Upper lobe of right lung (tissue), 1 donor: Measurements from ENCODE around the gene TEX54. TPM values are rescaled to one million over a fixed set of nuclear protein-coding genes. Genes with fewer than 3 reads are reported as not detected.
"Not testable (repeated sequence)": the region's sequence is repeated elsewhere in the genome, so short reads cannot be mapped to it uniquely, and the experiment has no call there.

Source experiments
- ATAC-seq: fragments of 200-7000 bp; cut with Tn5 transposase; one replicate; pipeline ENCODE4 v1.9.1; 2020; ENCODE audit warnings: mild to moderate bottlenecking, moderate library complexity
- DNase-seq: peaks from one replicate; pipeline ENCODE4 v3.0.0-alpha.2; 2020
- H3K27ac ChIP-seq: fragments of 200-600 bp; one replicate; pipeline ENCODE4 v1.8.0; 2022
- H3K27me3 ChIP-seq: fragments of 200-600 bp; one replicate; pipeline ENCODE4 v1.8.0; 2022; ENCODE audit warnings: mild to moderate bottlenecking
- H3K36me3 ChIP-seq: fragments of 200-600 bp; one replicate; pipeline ENCODE4 v1.8.0; 2022
- H3K4me1 ChIP-seq: fragments of 200-600 bp; one replicate; pipeline ENCODE4 v1.8.0; 2022
- H3K4me3 ChIP-seq: fragments of 200-600 bp; one replicate; pipeline ENCODE4 v1.8.0; 2022; ENCODE audit warnings: mild to moderate bottlenecking
- H3K9me3 ChIP-seq: fragments of 200-600 bp; one replicate; pipeline ENCODE4 v1.8.0; 2022
- intact Hi-C: fragments of 100-400 bp; cut with DNase I; formaldehyde crosslinking; loops from one replicate; pipeline ENCODE4 v1.11.0; 2022
- total RNA-seq: library from RNA; stranded (reverse); fragmentation: NEBNext Ultra II Directional; extraction: Animal tissue kit (Norgen Biotek cat#: 25700); gene quantifications from one replicate; pipeline ENCODE4 v1.2.1, GENCODE V29; 2021
- TF ChIP-seq, protein P1 (sequence below): fragments of 200-600 bp; IDR thresholded peaks from one replicate; pipeline ENCODE4 v1.8.0; 2022; ENCODE audit warnings: antibody characterized with exemption
- donor health status: DM: no; HTN: yes; CAD: no; lungs with severe emphysema.

The TEX54 gene
- total RNA-seq, 1 donor from 2014 or later = not detected

DNA sequence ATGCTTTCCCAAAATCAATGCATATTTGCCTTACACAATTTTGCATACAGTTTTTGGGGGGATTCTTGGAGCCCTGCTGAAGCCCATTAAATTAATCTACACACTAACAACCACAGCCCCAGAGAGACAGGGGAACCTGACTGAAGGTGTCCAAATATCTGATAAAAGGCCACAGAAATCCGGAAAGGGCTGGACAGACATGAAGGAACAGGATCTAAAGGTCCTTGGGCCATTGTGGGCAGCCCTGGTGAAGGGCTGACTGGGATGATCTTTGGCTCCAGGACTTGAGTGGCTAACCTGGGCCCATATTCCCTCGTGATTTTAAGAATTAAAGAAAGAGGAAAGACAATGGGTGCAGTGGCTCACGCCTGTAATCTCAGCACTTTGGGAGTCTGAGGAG, 13.5 kb upstream of the TEX54 start:
- Histone ChIP-seq H3K27ac (no peak overlapping the region), H3K9me3 (no peaks in the 10 kb centered on the region), H3K36me3 (no peaks in the 10 kb centered on the region), H3K27me3 (no peaks in the 10 kb centered on the region), H3K4me1 (peaks cover 9% of the 10 kb centered on the region), H3K4me3 (no peak overlapping the region)
- TF ChIP-seq, protein P1, sequence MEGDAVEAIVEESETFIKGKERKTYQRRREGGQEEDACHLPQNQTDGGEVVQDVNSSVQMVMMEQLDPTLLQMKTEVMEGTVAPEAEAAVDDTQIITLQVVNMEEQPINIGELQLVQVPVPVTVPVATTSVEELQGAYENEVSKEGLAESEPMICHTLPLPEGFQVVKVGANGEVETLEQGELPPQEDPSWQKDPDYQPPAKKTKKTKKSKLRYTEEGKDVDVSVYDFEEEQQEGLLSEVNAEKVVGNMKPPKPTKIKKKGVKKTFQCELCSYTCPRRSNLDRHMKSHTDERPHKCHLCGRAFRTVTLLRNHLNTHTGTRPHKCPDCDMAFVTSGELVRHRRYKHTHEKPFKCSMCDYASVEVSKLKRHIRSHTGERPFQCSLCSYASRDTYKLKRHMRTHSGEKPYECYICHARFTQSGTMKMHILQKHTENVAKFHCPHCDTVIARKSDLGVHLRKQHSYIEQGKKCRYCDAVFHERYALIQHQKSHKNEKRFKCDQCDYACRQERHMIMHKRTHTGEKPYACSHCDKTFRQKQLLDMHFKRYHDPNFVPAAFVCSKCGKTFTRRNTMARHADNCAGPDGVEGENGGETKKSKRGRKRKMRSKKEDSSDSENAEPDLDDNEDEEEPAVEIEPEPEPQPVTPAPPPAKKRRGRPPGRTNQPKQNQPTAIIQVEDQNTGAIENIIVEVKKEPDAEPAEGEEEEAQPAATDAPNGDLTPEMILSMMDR = no peak
- ATAC-seq (no peak), DNase-seq (no peak)
- intact Hi-C loops = no loop called here

DNA sequence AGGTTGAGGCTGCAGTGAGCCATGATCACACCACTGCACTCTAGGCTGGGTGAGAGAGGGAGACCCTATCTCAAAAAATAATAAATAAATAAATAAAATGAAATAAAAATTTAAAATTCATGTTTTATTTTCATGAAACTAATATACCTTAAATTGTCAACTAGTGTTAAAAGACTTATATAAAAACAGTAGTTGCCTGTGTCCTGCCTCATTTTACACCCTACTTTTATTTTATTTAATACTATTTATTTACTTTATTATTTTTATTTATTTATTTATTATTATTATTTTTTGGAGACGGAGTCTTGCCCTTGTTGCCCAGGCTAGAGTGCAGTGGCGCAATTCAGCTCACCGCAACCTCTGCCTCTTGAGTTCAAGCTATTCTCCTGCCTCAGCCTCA, 11.5 kb upstream of the TEX54 start:
- DNase-seq = no peak
- no peak for ATAC-seq
- Histone ChIP-seq H3K4me3 (no peak overlapping the region), H3K27ac (no peak overlapping the region), H3K27me3 (no peaks in the 10 kb centered on the region), H3K36me3 (no peaks in the 10 kb centered on the region), H3K4me1 (peaks cover 9% of the 10 kb centered on the region), H3K9me3 (no peaks in the 10 kb centered on the region)
- TF ChIP-seq, protein P1 = no peak
- intact Hi-C loops = no loop called here

DNA sequence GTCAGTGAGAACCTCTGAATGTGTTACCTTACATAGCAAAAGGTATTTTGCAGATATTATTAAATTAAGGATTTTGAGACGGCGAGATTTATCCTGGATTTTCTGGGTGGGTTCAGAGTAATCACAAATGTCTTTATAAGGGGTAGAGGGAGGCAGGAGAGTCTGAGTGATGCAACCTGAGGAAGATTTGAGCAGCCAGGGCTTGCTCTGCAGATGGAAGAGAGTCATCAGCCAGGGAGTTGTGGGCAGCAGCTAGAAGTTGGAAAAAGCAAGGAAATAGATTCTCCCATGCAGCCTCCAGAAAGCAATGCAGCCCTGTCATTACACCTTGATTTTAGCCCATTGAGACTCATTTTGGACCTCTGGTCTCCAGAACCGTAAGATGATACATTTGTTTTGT, 10.8 kb upstream of the TEX54 start:
- Histone ChIP-seq H3K27ac (no peak overlapping the region), H3K9me3 (no peaks in the 10 kb centered on the region), H3K4me1 (peaks cover 13% of the 10 kb centered on the region), H3K4me3 (no peak overlapping the region), H3K27me3 (no peaks in the 10 kb centered on the region), H3K36me3 (no peaks in the 10 kb centered on the region)
- intact Hi-C loops = no loop called here
- DNase-seq (no peak), ATAC-seq (no peak)
- TF ChIP-seq, protein P1 = no peak

DNA sequence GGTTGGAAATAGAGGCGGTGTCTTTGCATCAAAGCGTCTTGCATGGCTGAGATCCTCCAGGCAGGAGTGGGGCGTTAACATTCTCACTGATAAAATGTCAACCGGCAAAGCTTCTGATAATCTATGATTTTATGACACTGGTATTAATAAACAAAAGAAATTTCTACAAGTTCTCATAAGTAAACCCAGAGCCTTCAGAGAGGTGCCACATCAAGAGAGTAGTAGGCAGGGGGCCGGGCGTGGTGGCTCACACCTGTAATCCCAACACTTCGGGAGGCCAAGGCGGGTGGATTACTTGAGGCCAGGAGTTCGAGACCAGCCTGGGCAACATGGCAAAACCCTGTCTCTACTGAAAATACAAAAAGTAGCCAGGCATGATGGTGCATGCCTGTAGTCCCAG, 10.2 kb upstream of the TEX54 start:
- H3K4me1 ChIP-seq = peaks cover 17% of the 10 kb centered on the region
- intact Hi-C loops, H3K9me3 ChIP-seq, DNase-seq, H3K4me3 ChIP-seq, H3K27me3 ChIP-seq, H3K36me3 ChIP-seq, ATAC-seq: not testable (repeated sequence)
- H3K27ac ChIP-seq = peak overlapping the region; percentile 98

DNA sequence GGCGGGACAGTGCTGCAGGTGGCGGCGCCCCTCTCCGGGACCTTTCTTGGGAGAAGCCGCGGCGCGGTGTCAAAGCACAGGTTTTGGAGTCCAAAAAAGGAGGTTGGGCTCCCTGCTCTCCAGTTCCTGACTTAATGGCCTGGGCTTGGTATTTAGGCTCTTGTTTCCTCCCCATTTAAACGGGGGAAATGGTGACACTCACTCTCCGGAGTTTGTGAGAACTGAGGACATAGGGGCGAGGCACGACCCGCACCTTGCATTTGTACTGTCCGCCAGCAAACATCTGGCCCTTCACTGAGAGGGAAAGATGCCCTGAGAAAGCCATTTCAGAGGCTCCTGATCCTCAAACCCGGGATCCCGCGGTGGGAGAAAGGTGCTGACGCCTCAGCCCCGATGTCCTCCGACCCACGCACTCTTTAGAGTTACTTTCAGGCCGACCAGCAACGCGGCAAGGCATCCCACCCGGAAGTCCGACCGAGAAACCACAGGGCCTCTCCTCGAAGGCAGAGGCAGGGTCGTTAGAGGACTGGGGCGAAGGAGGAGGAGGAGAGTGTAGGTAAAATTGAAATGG, 9.6 kb upstream of the TEX54 start:
- TF ChIP-seq, protein P1 = no peak
- peak overlapping the region; percentile 86 for H3K4me3 ChIP-seq
- H3K27ac ChIP-seq = peak overlapping the region; percentile 98
- H3K4me1 ChIP-seq = peaks cover 20% of the 10 kb centered on the region
- intact Hi-C loops = no loop called here
- ATAC-seq = no peak
- H3K36me3 ChIP-seq = no peaks in the 10 kb centered on the region
- H3K27me3 ChIP-seq = no peaks in the 10 kb centered on the region
- H3K9me3 ChIP-seq = no peaks in the 10 kb centered on the region
- peak; percentile 73 for DNase-seq

DNA sequence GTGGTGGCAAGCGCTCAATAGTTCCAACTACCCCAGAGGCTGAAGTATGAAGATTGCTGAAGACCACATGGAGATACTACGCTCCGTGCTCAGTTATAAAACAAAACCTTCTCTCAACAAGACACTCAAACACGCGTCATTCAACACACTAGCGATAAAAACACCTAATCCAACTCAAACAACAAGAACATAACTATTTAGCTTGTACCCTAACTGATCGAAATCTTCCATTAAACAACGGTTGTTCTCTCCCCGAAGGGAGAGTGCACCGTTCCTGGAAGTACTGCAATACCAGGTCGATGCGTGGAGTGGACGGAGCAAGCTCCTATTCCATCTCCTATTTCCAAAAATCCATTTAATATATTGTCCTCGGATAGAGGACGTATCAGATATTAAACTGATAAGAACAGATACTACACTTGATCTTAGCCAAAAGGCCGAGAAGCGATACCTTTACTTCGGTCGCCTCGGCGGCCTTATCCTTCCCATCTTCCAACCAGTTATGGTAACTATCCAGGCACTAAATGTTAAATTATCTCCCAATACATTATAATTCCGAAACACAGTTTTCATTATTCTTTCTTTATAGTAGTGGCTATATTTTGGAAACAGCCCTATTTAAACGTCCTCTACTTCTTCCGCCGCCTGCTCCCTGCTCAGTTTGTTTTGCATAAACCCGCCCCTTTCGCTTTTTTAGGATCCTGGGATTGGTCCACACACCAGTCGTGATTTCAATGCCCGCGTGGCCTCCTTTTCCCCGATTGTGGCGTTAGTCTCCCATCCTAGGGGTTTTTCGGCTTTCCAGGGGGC, 8.9 kb upstream of the TEX54 start:
- DNase-seq (peak; percentile 88), ATAC-seq (peak; percentile 77)
- peak overlapping the region; percentile 98 for H3K27ac ChIP-seq
- H3K27me3 ChIP-seq = no peaks in the 10 kb centered on the region
- H3K4me3 ChIP-seq = peak overlapping the region; percentile 86
- no peaks in the 10 kb centered on the region for H3K9me3 ChIP-seq
- peaks cover 4% of the 10 kb centered on the region for H3K36me3 ChIP-seq
- H3K4me1 ChIP-seq = peaks cover 20% of the 10 kb centered on the region
- intact Hi-C loops = no loop called here
- TF ChIP-seq, protein P1 = no peak

DNA sequence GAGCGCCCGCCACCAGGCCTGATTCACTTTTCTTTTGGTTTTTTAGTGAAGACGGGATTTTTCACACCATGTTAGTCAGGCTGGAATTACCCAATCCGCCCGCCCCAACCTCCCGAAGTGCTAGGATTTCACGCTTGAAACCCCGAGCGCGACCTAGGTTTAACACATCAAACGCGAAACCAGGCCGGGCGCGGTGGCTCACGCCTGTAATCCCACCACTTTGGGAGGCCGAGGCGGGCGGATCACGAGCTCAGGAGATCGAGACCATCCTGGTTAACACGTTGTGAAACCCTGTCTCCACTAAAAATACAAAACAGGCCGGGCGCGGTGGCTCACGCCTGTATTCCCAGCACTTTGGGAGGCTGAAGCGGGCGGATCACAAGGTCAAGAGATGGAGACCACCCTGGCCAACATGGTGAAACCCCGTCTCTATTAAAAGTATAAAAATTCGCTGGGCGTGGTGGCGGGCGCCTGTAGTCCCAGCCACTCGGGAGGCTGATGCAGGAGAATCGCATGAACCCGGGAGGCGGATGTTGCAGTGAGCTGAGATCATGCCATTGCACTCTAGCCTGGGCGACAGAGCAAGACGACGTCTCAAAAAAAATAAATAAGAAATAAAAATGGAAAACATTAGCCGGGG, 8.2 kb upstream of the TEX54 start:
- intact Hi-C loops, H3K27me3 ChIP-seq, H3K9me3 ChIP-seq: not testable (repeated sequence)
- peak; percentile 85 for DNase-seq
- H3K4me1 ChIP-seq = peaks cover 20% of the 10 kb centered on the region
- ATAC-seq = peak; percentile 5
- peaks cover 11% of the 10 kb centered on the region for H3K36me3 ChIP-seq
- peak overlapping the region; percentile 86 for H3K4me3 ChIP-seq
- H3K27ac ChIP-seq = peak overlapping the region; percentile 98
